Activated naive CD8-positive, alpha-beta T cell treated with anti-CD3 and anti-CD28 coated beads, Interleukin-2, amount 50 U/mL, for 16 hours (primary cell): ENCODE results near the gene ROBO4.

ENCODE experiments used
- DNase-seq: peaks from one replicate; pipeline ENCODE4 v3.0.0-alpha.2; 2020; ENCODE audit warnings: low read depth, low spot score

The ROBO4 gene

DNA sequence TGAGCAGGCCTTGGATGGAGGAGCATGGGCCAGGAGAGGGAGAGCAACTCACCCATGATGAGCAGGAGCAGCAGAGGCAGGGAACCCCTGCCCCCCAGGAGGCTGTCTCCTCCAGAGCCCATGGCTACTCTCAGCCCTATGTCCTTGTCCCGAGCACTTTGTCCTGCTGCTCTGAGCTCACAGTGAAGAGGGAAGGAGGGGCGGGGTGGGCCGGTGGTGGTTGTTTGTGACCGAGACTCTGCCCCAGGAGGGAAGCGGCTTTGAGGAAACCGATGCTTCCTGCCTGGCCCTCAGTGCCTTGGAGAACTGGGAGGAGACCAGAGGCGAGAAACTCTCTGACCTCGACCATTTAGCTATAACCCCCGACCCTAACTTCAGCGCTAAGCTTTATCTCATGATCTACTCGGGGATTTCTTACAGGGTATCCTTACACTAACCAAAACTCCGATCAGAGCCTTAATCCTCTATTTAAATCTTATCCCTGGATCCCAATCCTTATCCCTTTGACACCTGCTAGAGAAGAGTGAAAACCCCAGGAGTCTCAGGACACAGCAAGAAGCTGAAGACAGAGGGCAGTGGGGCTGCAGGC lies at the start of gene ROBO4:
Gene ROBO4, minus strand, starts transcription at position 192 of the 589 bp plus-strand sequence. Its CDS starts 70 bp downstream, at position 122.
- DNase-seq: no peak

DNA sequence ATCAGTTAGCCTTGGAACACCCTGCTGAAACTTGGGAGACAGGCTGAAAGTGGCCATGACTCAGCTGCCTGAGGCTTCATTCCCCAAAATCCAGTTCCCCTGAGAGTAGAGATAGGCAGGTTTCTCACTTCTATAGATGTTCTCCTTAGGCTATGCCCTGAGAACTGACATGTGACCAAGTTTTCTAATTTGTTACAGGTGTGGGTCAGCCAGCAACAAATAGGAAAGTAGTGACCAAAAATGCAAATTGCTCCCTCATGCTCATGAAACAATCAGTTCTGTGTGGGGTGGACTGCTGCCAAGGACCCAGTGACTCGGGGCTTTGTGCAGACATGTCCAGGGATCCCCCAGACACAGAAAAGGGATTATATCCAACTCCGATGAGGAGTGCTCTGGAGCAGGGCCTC lies 49.1 kb upstream of the ROBO4 start:
- no peak for DNase-seq

- DNase-seq: no peak
Observed at GRCh38 chr11:124945826-124946225, 48.2 kb upstream of the ROBO4 start.

GRCh38 chr11:124944565-124944964 lies 46.9 kb upstream of the ROBO4 start:
- no peak for DNase-seq

DNA sequence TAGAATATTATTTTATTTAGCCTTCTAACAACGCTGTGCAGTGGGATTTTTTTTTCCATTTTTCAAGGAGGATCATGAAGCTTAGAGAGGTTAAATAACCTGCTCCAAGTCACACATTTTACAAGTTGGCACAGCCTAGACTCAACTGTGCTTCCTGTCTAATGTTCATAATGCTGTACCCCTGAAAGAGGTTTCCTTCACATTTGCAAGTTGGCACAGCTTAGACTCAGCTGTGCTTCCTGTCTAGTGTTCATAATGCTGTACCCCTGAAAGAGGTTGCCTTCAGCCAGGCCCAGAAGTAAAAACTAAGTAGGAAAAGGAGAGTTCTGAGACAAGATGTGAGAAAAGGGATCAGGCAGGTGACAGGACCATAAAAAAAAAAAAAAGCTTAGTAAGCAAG lies 46.1 kb upstream of the ROBO4 start:
- no peak for DNase-seq

- DNase-seq: no peak
Observed at GRCh38 chr11:124943254-124943616, 45.6 kb upstream of the ROBO4 start.

- no peak for DNase-seq
Observed at GRCh38 chr11:124942466-124943253, 45.0 kb upstream of the ROBO4 start.

GRCh38 chr11:124941703-124942102 lies 44.0 kb upstream of the ROBO4 start:
- DNase-seq: no peak

DNA sequence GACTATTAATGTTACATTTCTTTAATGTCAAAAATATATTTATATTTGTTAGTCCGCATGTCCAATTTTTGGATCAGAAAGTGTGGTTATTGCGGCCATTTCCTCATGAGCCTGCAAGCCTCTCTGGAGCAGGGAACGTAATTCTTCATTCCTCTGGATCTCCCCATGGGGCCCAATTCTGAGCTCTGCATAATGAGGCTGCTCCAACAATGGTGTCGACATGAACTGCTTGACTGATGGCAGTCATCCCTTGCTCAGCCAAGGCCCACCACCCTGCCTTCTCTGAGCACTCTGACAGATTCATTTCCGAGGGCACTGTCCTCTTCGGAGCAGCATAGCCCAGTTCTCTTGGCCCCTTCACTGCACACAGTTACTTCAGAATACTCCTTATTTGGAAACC lies 41.3 kb upstream of the ROBO4 start:
- no peak for DNase-seq

- DNase-seq: no peak
Observed at GRCh38 chr11:124938206-124938765, 40.6 kb upstream of the ROBO4 start.

DNA sequence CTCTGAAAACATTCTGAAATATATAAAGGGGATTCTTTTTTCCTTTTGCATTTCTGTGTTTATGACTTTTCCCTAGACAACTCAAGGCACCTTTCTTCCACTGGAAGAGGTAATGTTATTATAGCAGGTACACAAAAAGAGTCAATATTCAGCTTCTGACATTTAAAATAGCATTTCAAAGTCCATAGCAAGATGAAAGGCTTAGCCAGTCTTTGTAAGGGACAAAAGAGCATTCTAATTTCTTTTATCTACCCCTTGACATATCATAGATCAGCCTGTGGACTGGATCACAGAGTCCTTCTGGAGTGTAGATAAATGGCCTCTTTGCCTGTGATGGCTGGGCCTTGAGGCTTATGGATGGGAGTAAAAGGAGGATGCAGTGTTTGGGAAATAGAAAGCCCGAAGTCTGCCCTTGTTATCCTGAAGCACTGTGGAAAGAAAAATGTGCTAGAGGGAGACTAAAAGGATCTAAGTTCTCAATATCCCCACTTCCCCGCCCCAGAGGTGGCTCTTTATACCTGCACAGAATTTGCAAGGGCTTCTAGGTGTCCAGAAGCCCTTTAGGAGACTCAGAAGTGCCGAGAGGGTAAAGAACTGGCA lies 39.8 kb upstream of the ROBO4 start:
- no peak for DNase-seq

- DNase-seq: no peak
Observed at GRCh38 chr11:124935548-124936514, 38.2 kb upstream of the ROBO4 start, which contains the start of gene HEPACAM. Gene HEPACAM (minus strand): TSS chr11:124936047. CDS start chr11:124936006, 41 bp downstream.

DNA sequence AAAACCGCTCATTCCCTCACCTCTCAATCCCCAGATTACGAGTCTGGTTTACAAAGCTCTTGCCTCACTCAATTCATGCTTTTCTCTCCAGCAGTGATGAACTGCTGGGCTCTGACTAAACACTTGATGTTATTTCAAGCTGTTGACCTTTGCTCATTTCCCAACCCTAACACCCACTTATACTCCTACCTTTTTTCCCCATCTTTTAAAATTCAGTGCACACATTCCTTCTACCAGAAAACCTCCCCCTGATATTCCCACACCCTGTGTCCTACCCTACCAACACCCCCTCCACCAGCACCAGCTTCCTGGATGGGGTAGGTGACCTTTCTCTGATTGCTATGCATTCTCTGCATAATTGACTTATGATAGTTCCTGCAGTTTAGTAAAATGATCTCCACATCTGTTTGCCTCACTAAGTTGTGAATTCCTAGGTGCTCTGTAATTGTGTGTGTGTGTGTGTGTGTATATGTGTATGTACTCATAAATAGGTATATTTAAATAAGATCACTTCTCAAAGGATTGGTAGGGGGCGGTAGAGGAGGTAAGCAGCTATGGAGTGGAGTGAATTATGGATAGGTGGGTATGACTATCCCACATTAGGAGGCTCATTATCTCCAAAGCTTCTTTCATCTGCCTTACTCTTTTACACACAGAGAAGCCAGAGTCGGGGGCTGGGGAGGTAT lies 37.3 kb upstream of the ROBO4 start:
- DNase-seq: no peak

GRCh38 chr11:124930799-124931198 lies 33.1 kb upstream of the ROBO4 start:
- no peak for DNase-seq

DNA sequence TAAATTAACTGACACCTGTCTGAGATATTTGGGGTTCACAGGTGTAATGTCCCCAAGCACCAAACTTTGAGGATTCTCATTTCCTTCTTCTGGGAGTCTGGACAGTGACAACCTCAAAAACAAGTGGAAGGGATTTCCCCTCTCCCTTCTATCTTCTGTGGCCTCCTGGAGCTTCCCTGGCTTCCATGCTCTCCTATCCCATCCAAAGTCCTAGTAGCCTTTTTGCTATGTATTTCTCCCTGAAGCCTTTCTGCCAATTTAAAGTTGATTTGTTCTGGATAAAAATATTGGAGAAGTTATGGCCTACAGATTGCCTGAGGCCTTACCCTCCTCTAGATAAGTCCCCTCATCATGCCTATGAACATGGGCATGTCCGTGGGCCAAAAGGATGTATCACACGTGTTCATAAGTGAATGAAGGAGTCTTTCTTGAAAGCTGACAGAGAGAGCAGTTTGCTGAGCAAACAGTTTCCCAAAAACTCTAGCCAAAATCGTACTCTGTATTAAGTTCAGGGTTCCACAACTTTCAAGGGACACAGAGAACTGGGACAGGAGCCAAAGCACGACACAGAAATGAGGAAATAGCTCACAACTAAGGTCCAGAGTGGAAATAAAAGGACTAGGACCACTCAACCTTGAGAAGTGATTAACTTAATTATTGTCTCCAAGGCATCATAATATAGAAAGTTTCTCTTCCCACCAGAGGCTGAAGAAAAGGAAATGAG lies 31.4 kb upstream of the ROBO4 start:
- no peak for DNase-seq

DNA sequence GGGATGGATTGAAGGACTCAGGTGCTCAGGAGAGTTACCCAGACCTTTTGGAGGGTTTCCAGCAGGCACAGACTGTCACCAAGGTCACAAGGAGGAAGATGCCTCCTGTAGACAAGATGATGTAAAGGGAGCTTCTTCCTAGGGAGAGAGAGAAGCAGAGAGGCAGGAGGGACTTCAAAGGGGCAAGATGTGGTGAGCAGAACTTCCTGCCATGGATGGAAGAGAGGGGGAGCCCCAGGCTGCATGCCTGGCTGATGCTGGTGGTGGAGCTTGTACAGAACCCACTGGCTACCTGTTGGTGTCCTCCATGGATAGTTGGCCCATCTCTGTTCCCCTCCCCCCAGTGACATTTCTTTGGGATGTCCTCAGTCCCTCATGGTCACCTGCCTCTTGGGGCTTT lies 25.6 kb upstream of the ROBO4 start:
- DNase-seq: no peak

- DNase-seq: no peak
Observed at GRCh38 chr11:124922831-124923230, 25.2 kb upstream of the ROBO4 start.

DNA sequence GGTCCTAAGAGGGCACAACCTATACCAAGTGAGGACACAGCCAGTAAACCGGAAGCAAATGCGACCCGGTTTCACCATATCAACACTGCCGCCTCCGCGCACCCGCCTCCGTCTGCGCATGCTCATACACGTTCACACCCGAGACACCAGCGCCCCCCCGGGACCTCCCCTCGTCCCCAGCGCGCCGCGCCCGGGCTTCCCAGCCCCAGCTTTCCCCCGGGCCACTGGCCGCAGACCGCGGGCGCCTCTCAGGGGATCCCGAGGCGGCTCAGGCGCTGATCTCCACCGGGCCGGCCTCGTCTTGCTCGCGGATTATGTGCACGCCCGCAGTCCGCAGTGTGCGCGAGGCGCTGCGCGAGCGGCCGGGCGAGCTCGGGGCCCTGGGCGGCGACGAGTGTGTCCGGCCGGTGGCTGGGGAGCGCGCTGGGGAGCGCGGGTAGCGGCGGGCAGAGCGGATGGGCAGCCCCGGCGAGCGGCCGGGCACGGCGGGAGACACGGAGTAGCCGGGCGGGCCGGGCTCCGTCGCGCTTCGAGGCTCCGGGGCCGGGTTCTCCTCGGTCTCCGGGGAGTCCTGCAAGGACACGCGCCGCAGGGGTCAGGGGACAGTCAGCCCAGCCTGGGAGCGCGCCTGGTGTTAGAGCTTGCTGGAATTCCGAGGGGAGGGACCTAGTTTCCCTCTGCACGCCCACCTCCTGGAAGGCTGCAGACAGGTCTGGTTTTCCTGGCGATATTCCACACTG lies 23.4 kb upstream of the ROBO4 start:
- peak; percentile 68 for DNase-seq

DNA sequence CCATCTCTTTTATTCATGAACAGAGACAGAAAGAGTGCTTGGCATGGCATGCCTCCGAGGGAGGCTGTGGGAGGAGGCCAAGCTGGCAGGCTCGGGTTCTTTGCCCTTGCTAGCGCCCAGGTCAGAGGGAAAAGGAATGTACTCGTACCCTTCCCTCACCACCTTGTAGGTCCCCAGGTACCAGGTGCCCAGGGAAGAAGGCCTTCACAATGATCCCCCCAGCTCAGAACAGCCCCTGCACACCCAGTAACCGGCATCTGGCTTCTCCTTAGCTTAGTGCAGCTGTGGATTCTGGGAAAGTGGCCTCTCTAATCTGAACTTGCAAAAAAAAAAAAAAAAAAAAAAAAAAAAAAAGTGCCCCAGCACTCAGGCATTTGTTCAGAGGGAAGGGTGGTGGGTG lies 22.7 kb upstream of the ROBO4 start:
- no peak for DNase-seq
